MM.1S (cell line): ENCODE measurements around the gene TBC1D14.

Experiments used
- DNase-seq: peaks from one replicate; pipeline ENCODE4 v3.0.0-alpha.2; 2015
- H2AFZ ChIP-seq: fragments of 300-600 bp; sonication (generic); 2 replicates; pipeline ENCODE4 v1.6.0; 2016; ENCODE audit warnings: antibody characterized with exemption, low read length
- H3F3A ChIP-seq: fragments of 300-600 bp; sonication (generic); 2 replicates; pipeline ENCODE4 v1.6.1; 2016; ENCODE audit warnings: mild to moderate bottlenecking, antibody characterized with exemption, low read length, moderate library complexity, mixed read lengths; ENCODE audit not compliant: insufficient read depth
- H3K27ac ChIP-seq: fragments of 300-600 bp; sonication (generic); 2 replicates; pipeline ENCODE4 v1.5.1; 2016; ENCODE audit warnings: mild to moderate bottlenecking, low read length
- H3K27me3 ChIP-seq: fragments of 300-600 bp; sonication (generic); replicated peaks from 2 replicates; pipeline ENCODE4 v1.6.0; 2016; ENCODE audit warnings: low read length; ENCODE audit not compliant: insufficient read depth
- H3K36me3 ChIP-seq: fragments of 300-600 bp; sonication (generic); replicated peaks from 2 replicates; pipeline ENCODE4 v1.6.1; 2016; ENCODE audit warnings: mild to moderate bottlenecking, low read length, mixed read lengths; ENCODE audit not compliant: insufficient read depth
- H3K4me1 ChIP-seq: fragments of 300-600 bp; sonication (generic); 2 replicates; pipeline ENCODE4 v1.6.1; 2016; ENCODE audit warnings: low read length, mixed read lengths
- H3K4me2 ChIP-seq: fragments of 300-600 bp; sonication (generic); 2 replicates; pipeline ENCODE4 v1.6.0; 2016; ENCODE audit warnings: low read depth, low read length
- H3K4me3 ChIP-seq: fragments of 300-600 bp; sonication (generic); 2 replicates; pipeline ENCODE4 v1.5.1; 2016; ENCODE audit warnings: low read length, mixed read lengths
- H3K79me2 ChIP-seq: fragments of 300-600 bp; sonication (generic); 2 replicates; pipeline ENCODE4 v1.6.1; 2016; ENCODE audit warnings: mixed run types, low read length, mixed read lengths
- H3K9ac ChIP-seq: fragments of 300-600 bp; sonication (generic); 2 replicates; pipeline ENCODE4 v1.6.1; 2016; ENCODE audit warnings: low read length, mixed read lengths
- H3K9me2 ChIP-seq: fragments of 300-600 bp; sonication (generic); replicated peaks from 2 replicates; pipeline ENCODE4 v1.6.1; 2016; ENCODE audit warnings: mild to moderate bottlenecking, low read length, mixed read lengths; ENCODE audit not compliant: insufficient read depth
- H3K9me3 ChIP-seq: fragments of 300-600 bp; sonication (generic); replicated peaks from 2 replicates; pipeline ENCODE4 v1.6.1; 2016; ENCODE audit warnings: mild to moderate bottlenecking, low read length, mixed read lengths; ENCODE audit not compliant: insufficient read depth
- H4K20me1 ChIP-seq: fragments of 300-600 bp; sonication (generic); 2 replicates; pipeline ENCODE4 v1.6.1; 2016; ENCODE audit warnings: mild to moderate bottlenecking, low read length, moderate library complexity, mixed read lengths; ENCODE audit not compliant: insufficient read depth
- EZH2 ChIP-seq: fragments of 300-600 bp; sonication (generic); optimal IDR thresholded peaks from 2 replicates; pipeline ENCODE3; 2017; ENCODE audit warnings: low read depth, mild to moderate bottlenecking, antibody characterized with exemption, low read length, mixed read lengths
- EZH2phosphoT487 ChIP-seq: fragments of 300-600 bp; sonication (generic); IDR thresholded peaks from 2 replicates; pipeline ENCODE4 v1.6.1; 2018; ENCODE audit warnings: antibody characterized with exemption, low read length
- TF ChIP-seq, protein P1 (sequence below): fragments of 300-600 bp; sonication (generic); IDR thresholded peaks from 2 replicates; pipeline ENCODE4 v1.5.1; 2016; ENCODE audit warnings: antibody characterized with exemption, low read length, mixed read lengths

TBC1D14 gene

DNA sequence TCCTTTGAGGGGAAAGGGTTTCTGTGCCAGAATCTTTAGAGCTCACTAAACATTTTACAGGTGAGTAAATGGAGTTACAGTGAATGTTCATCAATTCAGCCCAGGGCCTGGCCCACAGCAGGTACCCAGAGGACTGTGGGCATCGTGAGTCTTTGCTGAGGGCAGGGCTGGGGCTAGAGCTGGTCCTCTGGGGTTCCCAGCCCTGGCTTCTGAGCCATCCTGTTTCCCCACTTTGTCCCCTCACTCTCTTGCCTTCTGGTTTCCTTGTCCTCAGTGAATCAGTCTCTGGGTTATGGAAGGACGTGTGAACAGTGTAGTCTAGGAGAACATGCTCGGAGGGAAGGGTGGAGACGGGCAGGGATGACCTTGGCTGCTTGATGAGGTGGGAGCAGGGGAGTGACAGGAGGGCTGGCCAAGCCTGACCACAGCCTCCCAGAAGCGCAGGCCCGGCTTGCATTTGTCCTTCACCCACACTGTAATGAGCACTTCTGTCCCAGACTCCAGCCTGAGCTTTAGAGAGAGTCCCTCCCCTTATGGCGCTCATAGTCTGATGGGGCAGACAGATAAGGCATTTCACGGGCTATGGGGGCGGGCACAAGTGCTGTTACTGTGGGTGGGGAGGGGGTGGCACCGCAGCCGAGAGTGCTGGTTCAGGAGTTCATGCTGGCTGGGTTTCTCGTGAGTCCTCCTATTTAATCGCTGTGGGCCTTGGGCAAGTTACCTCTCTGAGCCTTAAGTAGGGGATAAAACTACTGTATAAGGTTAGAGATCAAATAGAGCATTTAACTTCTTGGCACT, 17.3 kb downstream of the TBC1D14 start:
- no peak overlapping the region for H3K4me2 ChIP-seq

GRCh38 chr4:6928081-6928480, 18.5 kb downstream of the TBC1D14 start:
- no peaks in the 10 kb centered on the region for H3K27me3 ChIP-seq
- no peak overlapping the region for H3K4me3 ChIP-seq
- DNase-seq = no peak
- H3K4me1 ChIP-seq = no peaks in the 10 kb centered on the region
- no peak for TF ChIP-seq EZH2phosphoT487
- no peak for TF ChIP-seq EZH2
- TF ChIP-seq, protein P1, sequence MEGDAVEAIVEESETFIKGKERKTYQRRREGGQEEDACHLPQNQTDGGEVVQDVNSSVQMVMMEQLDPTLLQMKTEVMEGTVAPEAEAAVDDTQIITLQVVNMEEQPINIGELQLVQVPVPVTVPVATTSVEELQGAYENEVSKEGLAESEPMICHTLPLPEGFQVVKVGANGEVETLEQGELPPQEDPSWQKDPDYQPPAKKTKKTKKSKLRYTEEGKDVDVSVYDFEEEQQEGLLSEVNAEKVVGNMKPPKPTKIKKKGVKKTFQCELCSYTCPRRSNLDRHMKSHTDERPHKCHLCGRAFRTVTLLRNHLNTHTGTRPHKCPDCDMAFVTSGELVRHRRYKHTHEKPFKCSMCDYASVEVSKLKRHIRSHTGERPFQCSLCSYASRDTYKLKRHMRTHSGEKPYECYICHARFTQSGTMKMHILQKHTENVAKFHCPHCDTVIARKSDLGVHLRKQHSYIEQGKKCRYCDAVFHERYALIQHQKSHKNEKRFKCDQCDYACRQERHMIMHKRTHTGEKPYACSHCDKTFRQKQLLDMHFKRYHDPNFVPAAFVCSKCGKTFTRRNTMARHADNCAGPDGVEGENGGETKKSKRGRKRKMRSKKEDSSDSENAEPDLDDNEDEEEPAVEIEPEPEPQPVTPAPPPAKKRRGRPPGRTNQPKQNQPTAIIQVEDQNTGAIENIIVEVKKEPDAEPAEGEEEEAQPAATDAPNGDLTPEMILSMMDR = no peak
- no peak overlapping the region for H3K4me2 ChIP-seq
- H3K9me3 ChIP-seq = no peaks in the 10 kb centered on the region
- no peaks in the 10 kb centered on the region for H3F3A ChIP-seq
- no peaks in the 10 kb centered on the region for H3K9me2 ChIP-seq
- no peak overlapping the region for H2AFZ ChIP-seq
- H3K36me3 ChIP-seq = no peaks in the 10 kb centered on the region
- H3K79me2 ChIP-seq = 0 out of 2 replicates have a peak, but pooled peaks cover 8% of the 10 kb centered on the region
- no peaks in the 10 kb centered on the region for H4K20me1 ChIP-seq
- H3K27ac ChIP-seq = no peak overlapping the region
- H3K9ac ChIP-seq = no peak overlapping the region

More for the DNA sequence above, 17.3 kb downstream of the TBC1D14 start:
- no peak for TF ChIP-seq EZH2phosphoT487
- TF ChIP-seq, protein P1 = no peak
- TF ChIP-seq EZH2 = no peak
- Histone ChIP-seq H3K4me3 (no peak overlapping the region), H3K9me2 (no peaks in the 10 kb centered on the region), H3K9ac (no peak overlapping the region), H3K9me3 (no peaks in the 10 kb centered on the region), H3K79me2 (0 out of 2 replicates have a peak, but pooled peaks cover 8% of the 10 kb centered on the region), H3F3A (no peaks in the 10 kb centered on the region), H3K27me3 (no peaks in the 10 kb centered on the region), H3K27ac (no peak overlapping the region), H3K4me1 (no peaks in the 10 kb centered on the region), H3K36me3 (no peaks in the 10 kb centered on the region), H4K20me1 (no peaks in the 10 kb centered on the region), H2AFZ (no peak overlapping the region)
- DNase-seq = no peak

DNA sequence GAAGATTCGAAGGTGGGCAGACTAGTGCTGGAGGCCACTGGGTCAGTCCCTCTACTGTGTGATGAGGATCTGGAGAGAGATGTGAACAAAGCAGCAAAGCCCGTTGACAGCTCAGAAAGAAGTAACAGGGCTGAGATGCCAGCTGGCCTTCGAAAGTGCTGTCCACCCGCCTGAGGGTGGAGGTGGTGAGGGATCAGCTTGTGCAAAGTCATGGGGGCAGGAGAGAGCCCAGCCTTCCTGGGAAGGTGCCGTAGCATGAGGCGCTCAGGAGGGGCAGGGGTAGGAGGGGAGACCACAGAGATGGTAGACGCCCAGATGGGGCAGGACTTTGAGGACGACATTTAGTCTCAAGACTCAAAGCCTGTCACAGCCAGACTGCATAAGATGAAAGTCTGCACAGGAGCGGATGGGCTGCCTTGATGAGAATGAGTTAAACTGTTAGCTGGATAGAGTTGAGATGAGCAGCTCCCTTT, 19.7 kb downstream of the TBC1D14 start:
- no peaks in the 10 kb centered on the region for H3K27me3 ChIP-seq
- H3K36me3 ChIP-seq = no peaks in the 10 kb centered on the region
- DNase-seq = no peak
- H3K4me2 ChIP-seq = no peak overlapping the region
- H3K4me1 ChIP-seq = no peaks in the 10 kb centered on the region
- no peaks in the 10 kb centered on the region for H3K9me3 ChIP-seq
- H3F3A ChIP-seq = no peaks in the 10 kb centered on the region
- H3K79me2 ChIP-seq = 0 out of 2 replicates have a peak, but pooled peaks cover 8% of the 10 kb centered on the region
- no peaks in the 10 kb centered on the region for H4K20me1 ChIP-seq
- H3K9ac ChIP-seq = no peak overlapping the region
- no peak overlapping the region for H3K4me3 ChIP-seq
- H3K9me2 ChIP-seq = no peaks in the 10 kb centered on the region
- TF ChIP-seq EZH2 (no peak), EZH2phosphoT487 (no peak)
- TF ChIP-seq, protein P1 = no peak
- no peak overlapping the region for H3K27ac ChIP-seq
- H2AFZ ChIP-seq = no peak overlapping the region
